GM13976 (cell line): Measurements from ENCODE around the gene FPR1.

Experiments
- DNase-seq: peaks from one replicate; pipeline ENCODE4 v3.0.0; 2012; ENCODE audit warnings: low spot score
- in situ Hi-C: fragments of 300-500 bp; cut with MboI; formaldehyde crosslinking; loops from one replicate; pipeline ENCODE4 v1.12.0; 2022; ENCODE audit warnings: low sequenced_read_pairs, mixed read lengths, inconsistent platforms; ENCODE audit not compliant: unreplicated experiment
- TF ChIP-seq, protein P1 (sequence below): IDR thresholded peaks from 2 replicates; pipeline ENCODE4 v1.5.1; 2012; ENCODE audit warnings: borderline replicate concordance, mild to moderate bottlenecking; ENCODE audit not compliant: insufficient read depth; ENCODE audit errors: extremely low read depth, missing control alignments, control extremely low read depth

FPR1 gene

DNA sequence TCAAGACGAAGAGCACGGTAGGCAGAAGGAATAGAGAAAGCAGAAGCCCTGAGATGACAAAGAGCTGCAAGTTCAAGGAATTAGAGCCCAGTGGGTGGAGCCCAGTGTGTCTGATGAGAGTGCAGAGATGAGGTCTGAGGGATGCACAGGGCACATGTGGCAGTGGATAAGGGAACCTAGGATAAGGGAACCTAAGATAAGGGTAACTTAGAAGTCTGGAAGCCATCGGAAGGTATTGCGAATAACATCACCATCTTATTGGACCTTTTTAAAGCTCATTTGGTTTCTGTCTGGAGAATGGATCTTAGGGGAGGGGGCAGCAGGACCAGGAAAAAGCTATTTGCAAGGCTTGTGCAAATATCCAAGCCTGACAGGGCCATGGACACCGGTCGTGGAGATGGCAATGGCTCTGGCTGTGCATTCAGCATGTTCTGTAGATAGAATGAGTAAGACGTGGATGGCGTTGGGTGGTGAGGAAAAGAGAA, 44.6 kb upstream of the FPR1 start:
- TF ChIP-seq, protein P1, sequence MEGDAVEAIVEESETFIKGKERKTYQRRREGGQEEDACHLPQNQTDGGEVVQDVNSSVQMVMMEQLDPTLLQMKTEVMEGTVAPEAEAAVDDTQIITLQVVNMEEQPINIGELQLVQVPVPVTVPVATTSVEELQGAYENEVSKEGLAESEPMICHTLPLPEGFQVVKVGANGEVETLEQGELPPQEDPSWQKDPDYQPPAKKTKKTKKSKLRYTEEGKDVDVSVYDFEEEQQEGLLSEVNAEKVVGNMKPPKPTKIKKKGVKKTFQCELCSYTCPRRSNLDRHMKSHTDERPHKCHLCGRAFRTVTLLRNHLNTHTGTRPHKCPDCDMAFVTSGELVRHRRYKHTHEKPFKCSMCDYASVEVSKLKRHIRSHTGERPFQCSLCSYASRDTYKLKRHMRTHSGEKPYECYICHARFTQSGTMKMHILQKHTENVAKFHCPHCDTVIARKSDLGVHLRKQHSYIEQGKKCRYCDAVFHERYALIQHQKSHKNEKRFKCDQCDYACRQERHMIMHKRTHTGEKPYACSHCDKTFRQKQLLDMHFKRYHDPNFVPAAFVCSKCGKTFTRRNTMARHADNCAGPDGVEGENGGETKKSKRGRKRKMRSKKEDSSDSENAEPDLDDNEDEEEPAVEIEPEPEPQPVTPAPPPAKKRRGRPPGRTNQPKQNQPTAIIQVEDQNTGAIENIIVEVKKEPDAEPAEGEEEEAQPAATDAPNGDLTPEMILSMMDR: no peak
- in situ Hi-C loops: no loop called here
- DNase-seq: no peak

DNA sequence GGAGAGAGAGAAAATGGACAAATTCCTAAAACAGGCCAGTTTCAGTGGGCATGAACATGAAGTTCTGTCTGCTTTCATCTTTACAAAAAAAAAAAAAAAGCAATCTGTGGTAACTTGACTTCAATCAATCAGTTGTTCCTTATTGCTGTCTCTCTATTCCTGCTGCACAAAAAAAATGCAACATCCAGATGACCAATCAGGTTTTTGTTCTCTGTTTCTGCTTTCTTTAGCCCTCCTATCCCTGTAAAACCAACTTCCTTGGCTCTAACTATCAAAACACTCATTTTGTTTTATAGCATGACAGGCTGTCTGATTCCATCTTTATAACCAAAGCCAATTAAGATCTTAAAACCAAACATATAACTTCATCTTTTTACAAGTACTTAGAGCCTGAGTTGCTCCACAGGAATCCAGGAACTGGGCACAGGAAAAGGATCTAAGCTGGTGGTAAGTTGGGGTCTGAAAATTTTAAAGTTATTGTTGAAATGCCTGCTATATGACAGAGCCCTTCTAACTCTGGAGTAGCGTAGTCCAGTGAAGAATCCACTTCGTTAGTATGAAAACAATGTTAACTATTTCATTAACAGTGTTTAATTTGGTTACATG, 43.3 kb upstream of the FPR1 start, which contains the start of gene FPR3:
FPR3 (plus strand) TSS at position 273 of the 606 bp plus-strand sequence. CDS start 28,592 bp downstream, outside the sequence.
- DNase-seq: no peak
- in situ Hi-C loops: no loop called here
- TF ChIP-seq, protein P1: no peak

DNA sequence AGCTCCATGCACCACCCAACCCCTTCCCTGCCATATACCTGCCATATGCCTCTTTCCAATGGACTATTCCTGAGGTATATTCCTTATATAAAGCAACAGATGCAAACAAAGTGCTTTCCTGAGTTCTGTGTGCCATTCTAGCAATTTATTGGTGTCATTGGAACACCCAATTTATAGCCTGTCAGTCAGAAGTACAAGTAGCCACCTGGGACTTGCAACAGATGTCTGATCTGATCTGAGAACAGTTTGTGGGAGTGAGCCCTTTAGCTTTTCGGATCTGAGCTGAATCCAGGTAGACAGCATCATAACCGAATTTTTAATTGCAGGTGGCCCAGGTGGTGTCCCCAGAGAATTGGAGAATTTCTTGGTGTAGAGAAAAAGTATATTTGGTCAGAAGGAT, 42.3 kb upstream of the FPR1 start:
- no peak for DNase-seq
- in situ Hi-C loops: no loop called here
- TF ChIP-seq, protein P1: no peak

GRCh38 chr19:51792932-51793331, 41.3 kb upstream of the FPR1 start:
- no peak for DNase-seq
- in situ Hi-C loops: no loop called here
- TF ChIP-seq, protein P1: no peak

GRCh38 chr19:51789061-51789795, 37.5 kb upstream of the FPR1 start:
- DNase-seq: no peak
- in situ Hi-C loops: no loop called here
- TF ChIP-seq, protein P1: no peak

DNA sequence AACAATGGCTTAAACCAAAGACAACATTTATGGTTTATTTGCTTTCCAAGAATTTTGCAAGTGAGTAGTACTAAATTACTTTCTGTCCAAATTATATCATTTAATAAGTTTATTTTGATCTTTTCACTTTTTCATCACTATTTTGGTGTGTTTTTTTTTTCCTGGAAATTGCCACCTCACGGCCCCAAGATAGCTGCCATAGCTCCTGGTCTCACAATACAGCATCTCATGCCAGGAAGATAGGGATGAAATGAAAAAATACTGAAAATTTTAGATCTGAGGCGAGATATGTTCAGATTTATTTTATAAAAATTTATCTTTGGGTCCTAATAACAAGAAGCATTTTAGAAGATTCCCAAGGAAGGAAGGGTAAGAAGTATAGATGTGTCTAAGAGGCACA, 36.4 kb upstream of the FPR1 start:
- in situ Hi-C loops: no loop called here
- DNase-seq: no peak
- TF ChIP-seq, protein P1: no peak
